ENCODE results near the gene VIPR2.

DNA sequence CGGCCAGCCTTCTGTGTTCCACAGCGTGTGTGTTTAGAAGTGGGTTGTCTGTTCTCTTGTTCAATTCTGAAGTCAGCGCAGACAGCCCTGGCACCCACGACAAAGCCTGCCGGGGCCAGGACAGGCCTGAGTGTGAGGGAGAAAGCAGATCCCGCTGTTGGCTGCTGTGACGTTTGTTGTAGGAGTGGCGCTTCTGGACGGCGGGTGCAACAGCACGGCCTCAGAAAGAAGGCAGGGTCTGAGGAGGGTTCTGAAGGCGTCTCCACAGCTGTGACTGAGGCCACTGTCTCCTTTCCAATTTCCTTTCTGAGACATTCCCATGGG is 76.2 kb downstream of the VIPR2 start:
- TF ChIP-seq, protein P1, sequence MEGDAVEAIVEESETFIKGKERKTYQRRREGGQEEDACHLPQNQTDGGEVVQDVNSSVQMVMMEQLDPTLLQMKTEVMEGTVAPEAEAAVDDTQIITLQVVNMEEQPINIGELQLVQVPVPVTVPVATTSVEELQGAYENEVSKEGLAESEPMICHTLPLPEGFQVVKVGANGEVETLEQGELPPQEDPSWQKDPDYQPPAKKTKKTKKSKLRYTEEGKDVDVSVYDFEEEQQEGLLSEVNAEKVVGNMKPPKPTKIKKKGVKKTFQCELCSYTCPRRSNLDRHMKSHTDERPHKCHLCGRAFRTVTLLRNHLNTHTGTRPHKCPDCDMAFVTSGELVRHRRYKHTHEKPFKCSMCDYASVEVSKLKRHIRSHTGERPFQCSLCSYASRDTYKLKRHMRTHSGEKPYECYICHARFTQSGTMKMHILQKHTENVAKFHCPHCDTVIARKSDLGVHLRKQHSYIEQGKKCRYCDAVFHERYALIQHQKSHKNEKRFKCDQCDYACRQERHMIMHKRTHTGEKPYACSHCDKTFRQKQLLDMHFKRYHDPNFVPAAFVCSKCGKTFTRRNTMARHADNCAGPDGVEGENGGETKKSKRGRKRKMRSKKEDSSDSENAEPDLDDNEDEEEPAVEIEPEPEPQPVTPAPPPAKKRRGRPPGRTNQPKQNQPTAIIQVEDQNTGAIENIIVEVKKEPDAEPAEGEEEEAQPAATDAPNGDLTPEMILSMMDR (IDR thresholded peaks at IDR 0.05), result no peak
- no peak for TF ChIP-seq POLR2A (IDR thresholded peaks at IDR 0.05)
